Activated T-cell treated with anti-CD3 and anti-CD28 coated beads, Interleukin-2, amount 50 U/mL, for 72 hours (primary cell): ENCODE results near the gene MAPK14. TPM values are rescaled to one million over a fixed set of nuclear protein-coding genes. Genes with fewer than 3 reads are reported as not detected.

Source experiments
- ATAC-seq, 2 donors: fragments of 150-1000 bp; cut with Tn5 transposase; replicated peaks in 1 of 2; 2 replicates each; pipeline ENCODE4 v1.10.0; 2021; ENCODE audit warnings: moderate library complexity in 2 of 2, mild to moderate bottlenecking in 1 of 2
- DNase-seq, 2 donors: peaks; one replicate each; pipeline ENCODE4 v3.0.0; 2021 to 2022; ENCODE audit warnings: mixed read lengths in 1 of 2
- H3K27ac Mint-ChIP-seq: one replicate; pipeline ENCODE4 v1.8.0; 2022; ENCODE audit warnings: mild to moderate bottlenecking, moderate library complexity, mixed read lengths
- H3K27me3 Mint-ChIP-seq: one replicate; pipeline ENCODE4 v1.8.0; 2022; ENCODE audit warnings: low read depth, mixed read lengths
- H3K36me3 Mint-ChIP-seq, 2 donors: one replicate each; pipeline ENCODE4 v1.8.0; 2022; ENCODE audit warnings: mixed read lengths in 2 of 2, mild to moderate bottlenecking in 1 of 2; ENCODE audit not compliant: insufficient read depth in 2 of 2
- H3K4me1 Mint-ChIP-seq: one replicate; pipeline ENCODE4 v1.8.0; 2022; ENCODE audit warnings: low read depth, mixed read lengths
- H3K4me3 Mint-ChIP-seq, 2 donors: one replicate each; pipeline ENCODE4 v1.8.0; 2022; ENCODE audit warnings: mild to moderate bottlenecking in 2 of 2, mixed read lengths in 2 of 2, moderate library complexity in 2 of 2
- H3K9me3 Mint-ChIP-seq, 2 donors: one replicate each; pipeline ENCODE4 v1.8.0; 2022; ENCODE audit warnings: mixed read lengths in 2 of 2
- total RNA-seq, 2 donors: library from RNA; stranded (reverse); gene quantifications; one replicate each; pipeline ENCODE4 v1.2.3, GENCODE V29; 2022

Gene MAPK14
- total RNA-seq, 2 donors from 2014 or later = 53.0 to 63.4 TPM

DNA sequence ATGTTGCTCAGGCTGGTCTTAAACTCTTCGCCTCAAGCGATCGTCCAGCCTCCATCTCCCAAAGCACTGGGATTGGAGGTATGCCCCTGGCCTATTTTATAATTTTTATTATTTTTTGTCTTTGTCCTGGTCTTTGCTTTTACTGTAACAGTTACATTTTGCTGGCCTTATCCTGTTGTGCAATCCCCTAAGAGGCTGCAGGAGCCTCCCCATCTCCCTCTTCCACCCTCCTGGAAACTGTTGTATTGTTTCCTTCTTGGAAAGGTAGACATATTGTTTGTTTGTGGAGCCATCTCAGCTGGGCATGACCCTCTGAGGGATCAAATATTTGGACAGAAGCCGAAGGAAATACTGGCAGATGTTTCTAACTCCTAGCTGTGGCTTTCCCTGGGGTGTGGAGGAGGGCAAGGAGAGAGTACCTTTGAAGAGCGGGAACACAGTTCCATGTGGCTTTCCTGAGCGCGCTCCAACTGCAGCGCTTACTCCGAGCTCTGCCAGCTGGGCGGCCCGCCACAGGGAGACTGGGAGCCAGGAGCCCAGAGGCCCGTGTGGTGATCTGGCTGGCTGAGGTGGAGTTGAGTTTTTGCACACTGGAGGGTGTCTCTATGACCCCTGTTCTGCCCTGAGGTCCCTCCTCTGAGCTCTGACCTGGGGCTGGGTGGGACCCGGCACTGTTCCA lies 107.6 kb downstream of the MAPK14 start:
- Mint-ChIP-seq H3K9me3 (no peaks in the 10 kb centered on the region), H3K4me3 (no peak overlapping the region), H3K4me1 (peaks cover 22% of the 10 kb centered on the region), H3K36me3 (peaks cover 5 to 14% of the 10 kb centered on the region in 2 donors), H3K27me3 (no peaks in the 10 kb centered on the region), H3K27ac (no peak overlapping the region)
- no peak for ATAC-seq
- no peak for DNase-seq

DNA sequence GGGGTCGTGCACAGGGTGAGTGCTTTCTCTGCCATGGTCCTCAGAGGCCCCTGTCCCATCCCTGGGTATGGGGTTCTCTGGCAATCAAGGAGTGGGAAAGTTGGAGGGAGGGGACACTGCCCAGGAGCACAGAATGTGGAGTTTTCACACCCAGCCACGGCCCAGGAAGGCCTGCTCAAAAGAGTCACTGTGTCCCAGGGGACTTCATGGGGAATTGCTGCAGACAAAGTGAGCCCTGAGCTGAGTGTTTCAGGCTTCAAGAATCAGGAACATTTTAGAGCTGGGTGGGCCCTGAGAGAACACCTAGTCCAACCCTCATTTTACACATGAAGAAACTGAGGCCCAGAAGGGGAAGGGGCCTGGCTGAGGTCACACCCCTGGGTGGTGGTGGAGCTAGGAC lies 108.4 kb downstream of the MAPK14 start:
- Mint-ChIP-seq H3K36me3 (peaks cover 5 to 14% of the 10 kb centered on the region in 2 donors), H3K9me3 (no peaks in the 10 kb centered on the region), H3K4me3 (no peak overlapping the region), H3K27me3 (no peaks in the 10 kb centered on the region), H3K27ac (no peak overlapping the region), H3K4me1 (peaks cover 26% of the 10 kb centered on the region)
- no peak for DNase-seq
- no peak for ATAC-seq

DNA sequence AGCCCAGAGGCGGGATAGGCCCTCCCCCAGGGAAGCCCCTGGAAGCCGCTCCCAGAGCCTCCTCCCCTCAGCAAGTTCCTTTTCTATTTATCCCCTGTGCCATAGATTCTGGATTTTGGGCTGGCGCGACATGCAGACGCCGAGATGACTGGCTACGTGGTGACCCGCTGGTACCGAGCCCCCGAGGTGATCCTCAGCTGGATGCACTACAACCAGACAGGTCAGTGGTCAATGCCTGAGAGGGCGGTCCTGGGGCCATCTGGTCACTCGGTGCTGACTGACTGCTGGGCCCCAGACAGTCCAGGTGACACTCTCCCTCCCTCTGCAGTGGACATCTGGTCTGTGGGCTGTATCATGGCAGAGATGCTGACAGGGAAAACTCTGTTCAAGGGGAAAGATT lies 108.9 kb downstream of the MAPK14 start:
- Mint-ChIP-seq H3K27me3 (no peaks in the 10 kb centered on the region), H3K9me3 (no peaks in the 10 kb centered on the region), H3K4me3 (no peak overlapping the region), H3K27ac (no peak overlapping the region), H3K36me3 (peaks cover 5 to 14% of the 10 kb centered on the region in 2 donors), H3K4me1 (peaks cover 29% of the 10 kb centered on the region)
- ATAC-seq = no peak
- no peak for DNase-seq

DNA sequence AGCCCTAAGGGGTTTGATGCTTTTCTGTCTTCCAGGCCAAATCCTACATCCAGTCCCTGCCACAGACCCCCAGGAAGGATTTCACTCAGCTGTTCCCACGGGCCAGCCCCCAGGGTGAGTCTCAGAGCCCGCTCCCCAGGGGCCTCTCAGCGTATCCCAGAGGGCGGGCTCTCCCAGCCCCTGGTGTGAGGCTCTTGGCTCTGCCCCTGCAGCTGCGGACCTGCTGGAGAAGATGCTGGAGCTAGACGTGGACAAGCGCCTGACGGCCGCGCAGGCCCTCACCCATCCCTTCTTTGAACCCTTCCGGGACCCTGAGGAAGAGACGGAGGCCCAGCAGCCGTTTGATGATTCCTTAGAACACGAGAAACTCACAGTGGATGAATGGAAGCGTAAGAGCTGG lies 111.1 kb downstream of the MAPK14 start:
- DNase-seq = no peak
- no peak overlapping the region for H3K4me3 Mint-ChIP-seq
- peaks cover 9% of the 10 kb centered on the region for H3K4me1 Mint-ChIP-seq
- no peaks in the 10 kb centered on the region for H3K27me3 Mint-ChIP-seq
- no peak for ATAC-seq
- no peak overlapping the region for H3K27ac Mint-ChIP-seq
- no peaks in the 10 kb centered on the region for H3K9me3 Mint-ChIP-seq
- peaks cover 5 to 6% of the 10 kb centered on the region in 2 donors for H3K36me3 Mint-ChIP-seq

DNA sequence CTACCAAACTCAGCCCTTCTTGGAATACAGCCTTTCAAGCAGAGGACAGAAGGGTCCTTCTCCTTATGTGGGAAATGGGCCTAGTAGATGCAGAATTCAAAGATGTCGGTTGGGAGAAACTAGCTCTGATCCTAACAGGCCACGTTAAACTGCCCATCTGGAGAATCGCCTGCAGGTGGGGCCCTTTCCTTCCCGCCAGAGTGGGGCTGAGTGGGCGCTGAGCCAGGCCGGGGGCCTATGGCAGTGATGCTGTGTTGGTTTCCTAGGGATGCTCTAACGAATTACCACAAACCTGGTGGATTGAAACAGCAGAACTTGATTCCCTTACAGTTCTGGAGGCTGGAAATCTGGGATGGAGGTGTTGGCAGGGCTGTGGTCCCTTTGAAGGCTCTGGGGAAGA lies 111.8 kb downstream of the MAPK14 start:
- Mint-ChIP-seq H3K27me3 (no peaks in the 10 kb centered on the region), H3K4me1 (peaks cover 7% of the 10 kb centered on the region), H3K36me3 (peaks cover 2 to 3% of the 10 kb centered on the region in 2 donors), H3K4me3 (no peak overlapping the region), H3K27ac (no peak overlapping the region), H3K9me3 (no peaks in the 10 kb centered on the region)
- ATAC-seq (peak in 1 of 2 donors; percentile 41), DNase-seq (no peak)

DNA sequence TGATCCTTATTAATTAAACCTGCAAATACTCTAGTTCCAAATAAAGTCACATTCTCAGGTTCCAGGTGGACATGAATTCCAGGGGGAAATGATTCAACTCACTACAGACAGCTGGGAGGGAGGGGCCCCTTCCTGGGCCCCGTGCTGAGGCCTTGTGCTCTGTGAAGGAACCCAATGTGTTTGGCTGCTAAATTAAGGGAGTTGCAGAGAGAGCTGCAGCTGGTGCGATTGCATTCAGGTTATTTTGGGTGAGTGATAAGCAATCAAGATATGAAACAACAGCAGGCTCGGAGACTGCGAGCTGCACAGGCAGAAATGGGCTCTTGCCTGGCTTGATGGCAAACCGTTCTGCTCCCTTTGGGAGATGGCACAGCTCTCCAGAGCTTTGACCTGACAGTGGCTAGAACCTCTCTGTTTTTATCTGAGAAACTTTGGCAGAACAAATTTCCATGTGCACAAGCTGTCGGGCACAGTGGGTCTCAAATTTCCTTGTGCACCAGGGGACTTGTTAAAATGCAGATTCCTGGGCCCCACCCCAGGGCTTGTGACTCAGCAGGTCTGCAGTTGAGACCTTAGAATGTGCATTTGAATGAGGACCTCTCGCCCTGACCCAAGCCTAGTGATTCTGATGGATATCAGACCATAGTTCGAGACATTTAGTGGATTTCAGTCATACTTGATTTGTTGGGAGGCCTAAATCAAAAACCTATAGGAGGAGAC lies 112.5 kb downstream of the MAPK14 start:
- Mint-ChIP-seq H3K36me3 (peaks cover under 1 to 3% of the 10 kb centered on the region in 2 donors), H3K9me3 (no peaks in the 10 kb centered on the region), H3K4me1 (peaks cover 7% of the 10 kb centered on the region), H3K4me3 (no peak overlapping the region), H3K27me3 (no peaks in the 10 kb centered on the region), H3K27ac (peak overlapping the region; percentile 3)
- no peak for ATAC-seq
- no peak for DNase-seq

DNA sequence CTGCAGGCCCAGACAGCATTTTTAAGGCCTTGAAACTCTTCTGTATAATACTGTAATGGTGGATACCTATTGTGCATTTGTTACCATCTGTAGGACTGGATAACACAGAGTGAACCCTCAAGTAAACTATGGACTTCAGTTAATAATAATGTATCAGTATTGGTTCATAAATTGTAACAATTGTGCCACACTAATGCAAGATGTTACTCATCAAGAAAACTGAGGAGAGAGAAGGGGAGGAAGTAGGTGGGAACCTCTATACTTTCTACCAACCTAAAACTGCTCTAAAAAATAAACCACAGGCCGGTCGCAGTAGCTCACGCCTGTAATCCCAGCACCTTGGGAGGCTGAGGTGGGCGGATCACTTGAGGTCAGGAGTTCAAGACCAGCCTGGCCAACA lies 113.5 kb downstream of the MAPK14 start:
- H3K27ac Mint-ChIP-seq = no peak overlapping the region
- peaks cover 0 to 2% of the 10 kb centered on the region in 2 donors for H3K36me3 Mint-ChIP-seq
- no peaks in the 10 kb centered on the region for H3K27me3 Mint-ChIP-seq
- H3K9me3 Mint-ChIP-seq = no peaks in the 10 kb centered on the region
- peaks cover 7% of the 10 kb centered on the region for H3K4me1 Mint-ChIP-seq
- no peak for DNase-seq
- H3K4me3 Mint-ChIP-seq = no peak overlapping the region
- peak in 1 of 2 donors; percentile 80 for ATAC-seq

DNA sequence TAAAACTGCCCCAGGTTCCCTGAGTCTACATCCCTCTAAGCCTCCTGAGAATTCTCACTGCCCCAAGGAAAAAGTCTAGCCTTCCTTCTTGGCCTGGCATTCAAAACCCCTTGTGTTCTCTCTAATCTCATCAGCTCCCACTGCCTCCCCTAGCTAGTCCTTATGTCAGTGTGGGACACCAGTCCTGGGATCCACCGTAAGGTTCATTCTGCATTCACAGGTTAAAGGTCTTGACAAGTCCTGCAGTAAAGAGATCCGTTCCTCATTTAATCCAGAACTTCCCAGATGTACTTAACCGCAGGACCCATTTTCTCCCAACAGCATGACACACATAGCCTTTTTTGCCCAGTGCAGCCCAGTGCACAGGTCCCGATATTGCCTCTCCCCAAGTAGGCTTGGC lies 114.4 kb downstream of the MAPK14 start:
- no peak overlapping the region for H3K27ac Mint-ChIP-seq
- DNase-seq (no peak), ATAC-seq (no peak)
- H3K4me1 Mint-ChIP-seq = peaks cover 11% of the 10 kb centered on the region
- peaks cover 0 to 2% of the 10 kb centered on the region in 2 donors for H3K36me3 Mint-ChIP-seq
- no peaks in the 10 kb centered on the region for H3K27me3 Mint-ChIP-seq
- no peaks in the 10 kb centered on the region for H3K9me3 Mint-ChIP-seq
- H3K4me3 Mint-ChIP-seq = no peak overlapping the region

DNA sequence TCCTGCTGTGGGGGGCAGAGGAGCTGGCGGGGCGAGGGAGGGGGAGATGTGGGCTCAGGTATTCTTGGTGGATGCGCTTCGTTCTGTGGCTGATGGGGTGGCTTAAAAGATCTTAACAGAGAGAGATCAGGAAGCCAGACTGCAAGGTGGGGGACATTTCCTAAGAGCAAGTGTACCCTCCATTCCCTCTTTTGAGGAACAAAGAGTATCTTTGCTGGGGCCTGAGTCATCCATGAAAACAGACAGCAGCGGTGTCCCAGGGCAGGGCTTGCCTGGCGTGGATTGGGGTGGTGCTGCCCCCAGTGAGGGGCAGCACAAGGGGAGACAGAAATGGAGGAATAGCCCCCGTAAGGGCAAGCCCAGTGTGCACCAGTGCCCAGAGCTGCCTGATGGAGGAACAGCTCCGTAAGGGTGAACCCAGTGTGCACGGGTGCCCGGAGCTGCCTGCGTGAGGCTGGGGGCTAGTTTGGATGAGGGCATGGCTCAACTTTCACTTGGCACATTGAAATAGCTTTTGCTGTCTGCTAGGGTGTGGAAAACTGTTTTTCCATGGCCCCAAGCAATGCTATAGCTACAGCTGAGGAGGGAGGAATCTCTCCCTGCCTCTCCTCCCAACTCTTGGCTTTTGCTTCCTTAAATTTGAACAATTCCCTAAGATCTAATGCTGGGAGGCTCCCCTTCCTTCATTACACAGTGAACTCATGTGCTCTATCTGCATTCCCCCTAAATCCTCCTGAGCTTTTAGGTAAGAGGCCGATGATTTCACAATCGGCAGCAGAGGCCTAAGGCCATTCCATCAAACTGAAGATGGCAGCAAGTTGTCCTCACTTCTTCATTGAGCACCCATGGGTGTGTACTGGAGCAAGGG lies 115.6 kb downstream of the MAPK14 start:
- peaks cover 15% of the 10 kb centered on the region for H3K4me1 Mint-ChIP-seq
- DNase-seq (no peak), ATAC-seq (no peak)
- no peaks in the 10 kb centered on the region for H3K27me3 Mint-ChIP-seq
- no peak overlapping the region for H3K4me3 Mint-ChIP-seq
- H3K27ac Mint-ChIP-seq = no peak overlapping the region
- peaks cover 2% of the 10 kb centered on the region in 2 donors for H3K36me3 Mint-ChIP-seq
- H3K9me3 Mint-ChIP-seq = no peaks in the 10 kb centered on the region

DNA sequence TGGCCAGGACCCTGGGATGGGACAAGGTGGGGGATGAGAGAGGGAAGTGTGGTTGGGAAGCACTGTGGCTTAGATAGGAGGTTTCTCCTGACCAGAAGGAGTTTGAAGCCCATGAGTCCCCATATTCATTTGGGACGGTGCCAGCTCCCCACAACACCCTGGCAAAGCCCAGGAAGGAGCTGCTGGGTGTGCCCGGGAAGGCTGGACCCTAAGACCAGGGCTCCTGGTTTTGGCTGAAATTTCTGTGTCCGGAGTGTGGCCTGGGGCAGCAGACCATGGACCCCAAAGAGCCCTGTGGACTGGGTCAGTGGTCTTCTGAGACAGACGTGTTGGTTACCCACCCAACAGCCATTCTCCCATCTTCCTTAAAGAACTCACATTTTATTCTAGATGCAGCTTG lies 117.9 kb downstream of the MAPK14 start:
- Mint-ChIP-seq H3K4me1 (peaks cover 17% of the 10 kb centered on the region), H3K9me3 (peaks cover 0 to 2% of the 10 kb centered on the region in 2 donors), H3K36me3 (peaks cover 2 to 6% of the 10 kb centered on the region in 2 donors), H3K4me3 (no peak overlapping the region), H3K27me3 (no peaks in the 10 kb centered on the region), H3K27ac (no peak overlapping the region)
- ATAC-seq (no peak), DNase-seq (no peak)

DNA sequence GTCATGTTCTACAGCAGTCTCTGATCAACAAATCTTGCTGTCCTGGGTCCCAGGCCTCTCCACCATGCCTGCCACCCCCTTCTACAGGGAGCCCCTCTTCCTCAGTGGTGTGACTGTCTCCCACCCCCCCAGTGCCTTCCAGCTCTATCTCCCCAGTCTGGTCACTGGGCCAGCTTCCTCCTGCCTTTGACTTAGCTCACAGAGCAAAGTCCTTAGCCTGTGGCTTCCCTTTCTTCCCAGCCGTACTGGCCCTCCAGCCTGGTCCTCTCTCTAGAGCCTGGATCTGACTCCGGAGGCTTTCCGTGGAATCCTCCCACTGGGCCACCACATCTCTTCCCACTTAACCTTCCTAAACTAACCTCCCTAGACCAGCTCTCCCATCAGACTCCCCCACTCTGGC lies 119.7 kb downstream of the MAPK14 start:
- DNase-seq (no peak), ATAC-seq (no peak)
- Mint-ChIP-seq H3K9me3 (peaks cover 0 to 2% of the 10 kb centered on the region in 2 donors), H3K4me1 (peaks cover 13% of the 10 kb centered on the region), H3K4me3 (no peak overlapping the region), H3K27ac (no peak overlapping the region), H3K36me3 (peaks cover 0 to 6% of the 10 kb centered on the region in 2 donors), H3K27me3 (no peaks in the 10 kb centered on the region)

DNA sequence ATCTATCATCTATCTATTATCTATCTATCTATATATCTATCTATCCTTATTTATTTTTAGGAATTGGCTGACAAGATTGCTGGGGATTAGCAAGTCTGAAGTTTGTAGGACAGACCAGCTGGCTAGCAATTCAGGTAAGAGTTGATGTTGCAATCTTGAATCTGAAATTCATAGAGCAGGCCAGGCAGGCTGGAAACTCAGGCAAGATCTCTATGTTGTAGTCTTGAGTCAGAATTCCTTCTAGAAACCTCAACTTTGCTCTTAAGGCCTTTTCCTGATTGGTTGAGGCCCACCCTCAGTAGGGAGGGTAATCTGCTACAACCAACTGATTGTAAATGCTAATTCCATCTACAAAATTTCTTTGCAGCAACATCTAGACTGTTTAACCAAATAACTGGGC lies 121.9 kb downstream of the MAPK14 start:
- H3K36me3 Mint-ChIP-seq = peaks cover 1 to 8% of the 10 kb centered on the region in 2 donors
- DNase-seq = no peak
- no peak overlapping the region for H3K27ac Mint-ChIP-seq
- H3K4me3 Mint-ChIP-seq = no peak overlapping the region
- peaks cover 0 to 3% of the 10 kb centered on the region in 2 donors for H3K9me3 Mint-ChIP-seq
- H3K4me1 Mint-ChIP-seq = peaks cover 13% of the 10 kb centered on the region
- no peak for ATAC-seq
- no peaks in the 10 kb centered on the region for H3K27me3 Mint-ChIP-seq

DNA sequence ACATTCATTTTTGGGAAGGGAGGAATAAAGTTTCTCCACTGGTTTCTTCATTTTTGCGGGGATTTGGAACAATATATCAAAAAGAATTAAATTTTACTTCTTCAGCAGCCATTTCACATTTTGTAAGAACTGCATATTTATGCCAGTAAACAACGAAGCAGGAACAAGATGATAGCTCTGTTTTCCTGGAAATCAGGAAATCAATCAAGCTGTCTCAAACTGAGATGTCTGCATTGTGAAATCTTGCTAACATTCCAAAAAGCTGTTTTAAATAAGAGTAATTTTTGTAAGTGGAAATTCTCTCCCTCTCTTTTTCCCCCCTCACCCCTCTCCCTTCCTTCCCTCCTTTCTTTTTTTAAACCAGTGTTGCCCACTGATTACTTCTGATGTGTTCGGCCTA lies 122.7 kb downstream of the MAPK14 start:
- Mint-ChIP-seq H3K4me3 (no peak overlapping the region), H3K27me3 (no peaks in the 10 kb centered on the region), H3K27ac (no peak overlapping the region), H3K36me3 (peaks cover 2 to 13% of the 10 kb centered on the region in 2 donors), H3K4me1 (peaks cover 13% of the 10 kb centered on the region), H3K9me3 (peaks cover 0 to 4% of the 10 kb centered on the region in 2 donors)
- DNase-seq (no peak), ATAC-seq (no peak)
